Neural progenitor cell (in vitro differentiated cells): Measurements from ENCODE around the gene MSRB1. TPM values are rescaled to one million over a fixed set of nuclear protein-coding genes. Genes with fewer than 3 reads are reported as not detected.
A peak's percentile ranks its signal among the peaks of the same experiment; 100 is the strongest.

Experiments
- DNase-seq: peaks from one replicate; pipeline ENCODE4 v3.0.0-alpha.2; 2016; ENCODE audit warnings: low spot score
- H2AFZ ChIP-seq: fragments of 200-600 bp; sonication (generic); replicated peaks from 2 replicates; pipeline ENCODE4 v1.6.1; 2016; ENCODE audit warnings: antibody characterized with exemption
- H3F3A ChIP-seq: fragments of 200-600 bp; sonication (generic); 2 replicates; pipeline ENCODE4 v1.6.1; 2016; ENCODE audit warnings: antibody characterized with exemption, low read depth
- H3K27ac ChIP-seq: fragments of 200-600 bp; sonication (generic); 2 replicates; pipeline ENCODE4 v1.5.1; 2016; ENCODE audit warnings: mild to moderate bottlenecking
- H3K27me3 ChIP-seq: fragments of 200-600 bp; sonication (generic); 2 replicates; pipeline ENCODE4 v1.6.1; 2016; ENCODE audit warnings: mild to moderate bottlenecking, moderate library complexity
- H3K36me3 ChIP-seq: fragments of 200-600 bp; sonication (generic); 2 replicates; pipeline ENCODE4 v1.5.1; 2016
- H3K4me1 ChIP-seq: fragments of 200-600 bp; sonication (generic); 2 replicates; pipeline ENCODE4 v1.6.1; 2016; ENCODE audit warnings: mixed run types
- H3K4me2 ChIP-seq: fragments of 200-600 bp; sonication (generic); 2 replicates; pipeline ENCODE4 v1.6.1; 2016
- H3K4me3 ChIP-seq: fragments of 200-600 bp; sonication (generic); 2 replicates; pipeline ENCODE4 v1.5.1; 2016
- H3K79me2 ChIP-seq: fragments of 200-600 bp; sonication (generic); 2 replicates; pipeline ENCODE4 v1.6.1; 2016; ENCODE audit warnings: low read depth
- H3K9ac ChIP-seq: fragments of 200-600 bp; sonication (generic); 2 replicates; pipeline ENCODE4 v1.6.1; 2016
- H3K9me3 ChIP-seq: fragments of 200-600 bp; sonication (generic); 2 replicates; pipeline ENCODE4 v1.5.1; 2016; ENCODE audit warnings: low read depth
- H4K20me1 ChIP-seq: fragments of 200-600 bp; sonication (generic); 2 replicates; pipeline ENCODE4 v1.6.1; 2016; ENCODE audit warnings: low read depth
- H3K27ac Mint-ChIP-seq: 3 replicates; pipeline ENCODE4 v1.8.0; 2021; ENCODE audit warnings: mixed read lengths
- H3K27me3 Mint-ChIP-seq: 2 replicates; pipeline ENCODE4 v1.8.0; 2022; ENCODE audit warnings: low read depth, mild to moderate bottlenecking, inconsistent platforms, moderate library complexity, mixed read lengths; ENCODE audit not compliant: insufficient read depth
- H3K36me3 Mint-ChIP-seq: 3 replicates; pipeline ENCODE4 v1.8.0; 2021; ENCODE audit warnings: mixed read lengths
- H3K4me1 Mint-ChIP-seq: 3 replicates; pipeline ENCODE4 v1.8.0; 2021; ENCODE audit warnings: mixed read lengths
- H3K4me3 Mint-ChIP-seq: 3 replicates; pipeline ENCODE4 v1.8.0; 2021; ENCODE audit warnings: mild to moderate bottlenecking, moderate library complexity, mixed read lengths
- H3K9me3 Mint-ChIP-seq: 3 replicates; pipeline ENCODE4 v1.8.0; 2020; ENCODE audit warnings: mixed read lengths
- EZH2 ChIP-seq: fragments of 200-600 bp; sonication (generic); IDR thresholded peaks from 2 replicates; pipeline ENCODE4 v1.6.1; 2017; ENCODE audit warnings: antibody characterized with exemption, mild to moderate bottlenecking, moderate library complexity
- EZH2phosphoT487 ChIP-seq: fragments of 200-600 bp; sonication (generic); IDR thresholded peaks from 2 replicates; pipeline ENCODE4 v1.6.1; 2017; ENCODE audit warnings: antibody characterized with exemption
- total RNA-seq: library from RNA; depleted of rRNA; stranded (reverse); fragments of >200 nt; gene quantifications from 2 replicates; pipeline ENCODE4 v1.2.3, GENCODE V29; 2015; ENCODE audit warnings: low replicate concordance
- TF ChIP-seq, protein P1 (sequence below): fragments of 200-600 bp; sonication (generic); IDR thresholded peaks from 2 replicates; pipeline ENCODE4 v1.5.1; 2017; ENCODE audit warnings: antibody characterized with exemption, mild to moderate bottlenecking

MSRB1 gene
- total RNA-seq, 1 donor from 2014 or later: 26.9 TPM

DNA sequence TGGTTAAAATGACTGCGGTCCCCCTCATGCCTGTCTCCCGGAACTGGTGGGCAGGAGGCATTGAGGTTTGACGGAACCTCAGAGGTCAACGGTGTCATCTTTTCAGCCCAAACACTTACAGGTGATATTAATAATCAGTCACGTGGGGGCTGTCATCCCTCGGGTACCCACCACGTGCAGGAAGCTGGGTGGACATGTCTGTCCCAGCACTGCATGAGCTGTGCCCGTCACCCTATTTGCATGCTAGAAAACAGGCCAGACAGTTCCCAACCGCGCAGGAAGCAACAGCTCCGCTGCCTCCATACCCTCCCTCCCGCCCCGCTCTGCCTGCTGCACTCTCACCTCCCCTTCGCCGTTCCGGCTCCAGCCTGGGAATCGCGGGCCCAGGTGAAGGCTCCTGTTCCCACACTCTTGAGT, 48.1 kb upstream of the MSRB1 start:
- no peak for DNase-seq
- Histone ChIP-seq H3K27me3 (peaks cover 58% of the 10 kb centered on the region), H3K4me1 (peaks cover 10% of the 10 kb centered on the region), H3K4me3 (peak overlapping the region; percentile 55), H3K79me2 (no peaks in the 10 kb centered on the region), H3K27ac (no peak overlapping the region), H3K4me2 (peak overlapping the region; percentile 84), H3K36me3 (no peaks in the 10 kb centered on the region), H4K20me1 (peaks cover 24% of the 10 kb centered on the region), H3F3A (peaks cover 56% of the 10 kb centered on the region), H2AFZ (no peak overlapping the region), H3K9ac (no peak overlapping the region), H3K9me3 (no peaks in the 10 kb centered on the region)
- H3K36me3 Mint-ChIP-seq: peaks cover 13% of the 10 kb centered on the region
- peak overlapping the region; percentile 81 for H3K4me3 Mint-ChIP-seq
- H3K4me1 Mint-ChIP-seq: peaks cover 14% of the 10 kb centered on the region
- H3K9me3 Mint-ChIP-seq: peaks cover 2% of the 10 kb centered on the region
- TF ChIP-seq EZH2 (peak; percentile 63), EZH2phosphoT487 (peak; percentile 56)
- TF ChIP-seq, protein P1, sequence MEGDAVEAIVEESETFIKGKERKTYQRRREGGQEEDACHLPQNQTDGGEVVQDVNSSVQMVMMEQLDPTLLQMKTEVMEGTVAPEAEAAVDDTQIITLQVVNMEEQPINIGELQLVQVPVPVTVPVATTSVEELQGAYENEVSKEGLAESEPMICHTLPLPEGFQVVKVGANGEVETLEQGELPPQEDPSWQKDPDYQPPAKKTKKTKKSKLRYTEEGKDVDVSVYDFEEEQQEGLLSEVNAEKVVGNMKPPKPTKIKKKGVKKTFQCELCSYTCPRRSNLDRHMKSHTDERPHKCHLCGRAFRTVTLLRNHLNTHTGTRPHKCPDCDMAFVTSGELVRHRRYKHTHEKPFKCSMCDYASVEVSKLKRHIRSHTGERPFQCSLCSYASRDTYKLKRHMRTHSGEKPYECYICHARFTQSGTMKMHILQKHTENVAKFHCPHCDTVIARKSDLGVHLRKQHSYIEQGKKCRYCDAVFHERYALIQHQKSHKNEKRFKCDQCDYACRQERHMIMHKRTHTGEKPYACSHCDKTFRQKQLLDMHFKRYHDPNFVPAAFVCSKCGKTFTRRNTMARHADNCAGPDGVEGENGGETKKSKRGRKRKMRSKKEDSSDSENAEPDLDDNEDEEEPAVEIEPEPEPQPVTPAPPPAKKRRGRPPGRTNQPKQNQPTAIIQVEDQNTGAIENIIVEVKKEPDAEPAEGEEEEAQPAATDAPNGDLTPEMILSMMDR: no peak
- peaks cover 27% of the 10 kb centered on the region for H3K27me3 Mint-ChIP-seq
- no peak overlapping the region for H3K27ac Mint-ChIP-seq

DNA sequence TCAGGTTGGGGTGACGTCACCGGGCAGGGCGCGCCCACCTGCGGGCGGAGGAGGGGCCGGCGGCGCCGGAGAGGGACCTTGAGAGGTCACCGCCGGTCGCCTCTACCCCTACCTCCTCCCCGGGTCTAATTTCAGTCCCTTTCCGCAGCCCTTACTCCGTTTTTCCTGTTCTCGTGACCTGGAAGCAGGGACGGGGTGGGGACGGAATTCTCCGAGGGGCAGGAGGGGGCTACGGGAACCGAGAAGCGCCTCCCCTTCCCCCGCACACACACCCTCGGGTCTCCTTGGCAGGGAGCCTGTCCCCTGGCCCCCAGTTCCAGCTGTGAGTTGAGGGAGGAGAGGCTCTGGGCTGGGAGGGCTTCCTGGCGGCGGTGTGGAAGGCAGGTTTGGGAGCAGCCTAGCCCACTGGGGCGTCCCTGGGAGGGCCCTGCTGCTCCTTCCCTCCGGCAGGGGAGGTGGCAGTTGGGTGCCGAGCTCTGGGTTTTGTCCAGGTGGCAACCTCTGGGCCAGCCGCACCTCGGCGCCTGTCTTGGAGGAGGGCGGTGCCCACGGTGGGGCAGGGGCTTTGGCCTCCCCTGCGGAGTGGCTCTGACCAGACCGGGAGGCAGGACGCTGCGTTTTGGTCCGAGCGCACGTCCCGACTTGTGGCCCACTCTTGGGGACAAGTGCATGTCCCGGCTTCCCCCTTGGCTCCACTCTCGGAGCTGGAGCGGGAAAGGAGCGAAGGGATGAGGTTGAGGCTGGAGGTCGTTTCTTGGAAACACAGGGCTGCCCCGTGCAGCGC, 47.5 kb upstream of the MSRB1 start:
- Histone ChIP-seq H3K9me3 (no peaks in the 10 kb centered on the region), H3K4me2 (peak overlapping the region; percentile 84), H4K20me1 (peaks cover 24% of the 10 kb centered on the region), H3K4me1 (peaks cover 10% of the 10 kb centered on the region), H3K9ac (no peak overlapping the region), H3F3A (peaks cover 52% of the 10 kb centered on the region), H3K79me2 (peaks cover under 1% of the 10 kb centered on the region), H3K4me3 (peak overlapping the region; percentile 55), H3K27me3 (peaks cover 58% of the 10 kb centered on the region), H3K27ac (no peak overlapping the region), H2AFZ (peak overlapping the region; percentile 45), H3K36me3 (no peaks in the 10 kb centered on the region)
- peaks cover 27% of the 10 kb centered on the region for H3K27me3 Mint-ChIP-seq
- peaks cover 14% of the 10 kb centered on the region for H3K4me1 Mint-ChIP-seq
- H3K4me3 Mint-ChIP-seq: peak overlapping the region; percentile 71
- peaks cover 2% of the 10 kb centered on the region for H3K9me3 Mint-ChIP-seq
- H3K27ac Mint-ChIP-seq: no peak overlapping the region
- peak; percentile 86 for DNase-seq
- TF ChIP-seq, protein P1: no peak
- peak; percentile 71 for TF ChIP-seq EZH2phosphoT487
- peaks cover 13% of the 10 kb centered on the region for H3K36me3 Mint-ChIP-seq

DNA sequence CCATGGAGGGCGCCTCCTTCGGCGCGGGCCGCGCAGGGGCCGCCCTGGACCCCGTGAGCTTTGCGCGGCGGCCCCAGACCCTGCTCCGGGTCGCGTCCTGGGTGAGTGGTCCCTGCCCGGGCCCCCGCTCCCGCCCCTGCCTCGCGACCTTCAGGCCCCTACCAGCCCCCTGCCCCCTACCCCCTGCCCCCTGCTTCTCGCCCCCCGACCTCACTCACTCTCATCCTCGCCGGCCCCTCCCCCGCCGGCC, 47.0 kb upstream of the MSRB1 start:
- Histone ChIP-seq H3K27me3 (peaks cover 58% of the 10 kb centered on the region), H3K4me3 (peak overlapping the region; percentile 55), H3F3A (peaks cover 49% of the 10 kb centered on the region), H2AFZ (peak overlapping the region; percentile 45), H3K79me2 (peaks cover 5% of the 10 kb centered on the region), H3K36me3 (no peaks in the 10 kb centered on the region), H3K9me3 (no peaks in the 10 kb centered on the region), H3K4me1 (peaks cover 13% of the 10 kb centered on the region), H4K20me1 (peaks cover 24% of the 10 kb centered on the region), H3K4me2 (peak overlapping the region; percentile 84), H3K27ac (no peak overlapping the region), H3K9ac (no peak overlapping the region)
- H3K27ac Mint-ChIP-seq: no peak overlapping the region
- H3K27me3 Mint-ChIP-seq: peaks cover 27% of the 10 kb centered on the region
- H3K4me3 Mint-ChIP-seq: no peak overlapping the region
- DNase-seq: no peak
- TF ChIP-seq EZH2phosphoT487 (no peak), EZH2 (no peak)
- TF ChIP-seq, protein P1: no peak
- peaks cover 17% of the 10 kb centered on the region for H3K4me1 Mint-ChIP-seq
- H3K36me3 Mint-ChIP-seq: peaks cover 10% of the 10 kb centered on the region
- peaks cover 2% of the 10 kb centered on the region for H3K9me3 Mint-ChIP-seq
